GM18868 (cell line): ENCODE measurements around the gene RAB3GAP1.
"Not testable (repeated sequence)": the region's sequence is repeated elsewhere in the genome, so short reads cannot be mapped to it uniquely, and the experiment has no call there.

Experiments
- ATAC-seq: cut with Tn5 transposase; IDR thresholded peaks from one replicate; pipeline ENCODE4 v1.9.1; 2021; ENCODE audit warnings: mild to moderate bottlenecking, moderate library complexity; ENCODE audit not compliant: unreplicated experiment

RAB3GAP1 gene

DNA sequence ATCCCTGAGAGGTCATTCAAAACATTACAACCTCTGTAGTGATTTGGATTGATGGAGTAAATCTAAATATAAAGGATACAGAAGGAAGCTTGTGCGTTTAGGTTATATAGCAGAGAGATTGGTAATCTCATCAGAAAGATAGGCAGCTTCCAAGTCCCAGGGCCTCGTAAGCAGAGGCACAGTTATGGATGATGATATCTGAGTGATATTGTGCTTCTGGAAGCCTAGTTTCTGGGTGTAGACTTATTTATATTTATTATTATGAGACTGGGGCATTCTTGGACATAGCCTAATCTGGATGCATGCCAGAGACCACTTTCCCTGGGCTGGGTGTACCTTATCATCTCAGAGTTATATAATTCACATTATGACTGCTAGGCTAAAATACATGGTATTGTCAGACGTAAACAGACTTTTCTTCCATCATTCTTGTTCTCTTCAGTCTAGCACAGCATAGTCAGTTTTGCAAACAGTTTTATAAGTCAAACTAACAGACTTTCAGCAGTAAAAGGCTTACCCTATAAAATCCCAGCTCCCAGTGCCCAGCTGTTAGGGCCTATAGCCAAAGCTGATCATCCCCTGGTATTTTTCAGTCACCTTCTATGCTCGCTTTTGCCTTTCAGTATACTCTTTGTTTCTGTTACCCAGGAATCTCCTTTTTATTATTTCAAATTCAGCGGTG lies 47.9 kb downstream of the RAB3GAP1 start:
- ATAC-seq, result no peak

DNA sequence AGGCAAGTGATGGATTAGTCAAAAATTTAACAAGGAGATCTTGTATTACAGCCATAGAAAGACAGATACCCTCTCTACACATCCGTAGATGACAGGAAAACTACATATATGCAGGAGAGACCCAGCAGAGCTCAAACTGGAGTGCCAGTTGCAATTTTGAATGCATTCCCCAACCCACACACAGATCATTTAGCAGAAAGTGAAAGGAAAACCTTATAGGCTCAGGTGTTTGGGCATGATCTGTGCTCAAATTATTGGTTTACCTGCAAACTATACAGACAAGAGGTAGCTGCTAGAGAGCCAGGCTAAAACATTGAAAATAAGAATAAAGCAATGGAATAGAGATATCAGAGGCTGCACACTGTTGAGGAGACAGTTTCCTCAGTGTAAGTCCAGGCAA lies 51.8 kb downstream of the RAB3GAP1 start:
- no peak for ATAC-seq

DNA sequence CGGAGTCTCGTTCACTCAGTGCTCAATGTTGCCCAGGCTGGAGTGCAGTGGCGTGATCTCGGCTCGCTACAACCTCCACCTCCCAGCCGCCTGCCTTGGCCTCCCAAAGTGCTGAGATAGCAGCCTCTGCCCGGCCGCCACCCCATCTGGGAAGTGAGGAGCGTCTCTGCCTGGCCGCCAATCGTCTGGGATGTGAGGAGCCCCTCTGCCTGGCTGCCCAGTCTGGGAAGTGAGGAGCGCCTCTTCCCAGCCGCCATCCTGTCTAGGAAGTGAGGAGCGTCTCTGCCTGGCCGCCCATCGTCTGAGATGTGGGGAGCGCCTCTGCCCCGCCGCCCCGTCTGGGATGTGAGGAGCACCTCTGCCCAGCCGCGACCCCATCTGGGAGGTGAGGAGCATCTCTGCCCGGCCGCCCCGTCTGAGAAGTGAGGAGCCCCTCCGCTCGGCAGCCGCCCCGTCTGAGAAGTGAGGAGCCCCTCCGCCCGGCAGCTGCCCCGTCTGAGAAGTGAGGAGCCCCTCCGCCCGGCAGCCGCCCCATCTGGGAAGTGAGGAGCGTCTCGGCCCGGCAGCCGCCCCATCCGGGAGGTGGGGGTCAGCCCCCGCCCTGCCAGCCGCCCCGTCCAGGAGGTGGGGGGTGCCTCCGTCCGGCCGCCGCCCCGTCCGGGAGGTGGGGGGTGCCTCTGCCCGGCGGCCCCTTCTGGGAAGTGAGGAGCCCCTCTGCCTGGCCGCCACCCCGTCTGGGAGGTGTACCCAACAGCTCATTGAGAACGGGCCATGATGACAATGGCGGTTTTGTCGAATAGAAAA lies 53.6 kb downstream of the RAB3GAP1 start:
- not testable (repeated sequence) for ATAC-seq

DNA sequence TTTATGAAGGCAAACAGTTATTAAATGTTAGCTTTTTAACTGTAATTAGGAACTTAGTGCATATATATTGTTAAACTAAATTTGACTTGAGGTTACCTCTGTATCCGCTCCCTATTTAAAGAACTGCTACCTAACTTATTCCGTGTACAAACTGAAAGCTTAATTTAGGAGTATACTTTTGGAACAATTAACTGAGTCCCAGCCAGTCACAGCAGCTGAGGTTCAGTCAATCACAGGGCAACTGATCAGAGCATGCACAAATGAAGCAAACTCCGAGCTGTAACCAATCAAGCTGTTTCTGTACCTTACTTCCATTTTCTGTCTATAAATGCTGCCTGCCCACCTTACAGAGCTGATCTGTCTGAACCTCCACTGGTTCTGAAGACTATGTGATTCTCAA lies 61.2 kb downstream of the RAB3GAP1 start:
- no peak for ATAC-seq

- no peak for ATAC-seq
These were observed 67.5 kb downstream of the RAB3GAP1 start for GRCh38 chr2:135119582-135119981.

- ATAC-seq, result no peak
These were observed 69.0 kb downstream of the RAB3GAP1 start for GRCh38 chr2:135121016-135121657.

- ATAC-seq, result not testable (repeated sequence)
These were observed 69.6 kb downstream of the RAB3GAP1 start for GRCh38 chr2:135121658-135122039.

DNA sequence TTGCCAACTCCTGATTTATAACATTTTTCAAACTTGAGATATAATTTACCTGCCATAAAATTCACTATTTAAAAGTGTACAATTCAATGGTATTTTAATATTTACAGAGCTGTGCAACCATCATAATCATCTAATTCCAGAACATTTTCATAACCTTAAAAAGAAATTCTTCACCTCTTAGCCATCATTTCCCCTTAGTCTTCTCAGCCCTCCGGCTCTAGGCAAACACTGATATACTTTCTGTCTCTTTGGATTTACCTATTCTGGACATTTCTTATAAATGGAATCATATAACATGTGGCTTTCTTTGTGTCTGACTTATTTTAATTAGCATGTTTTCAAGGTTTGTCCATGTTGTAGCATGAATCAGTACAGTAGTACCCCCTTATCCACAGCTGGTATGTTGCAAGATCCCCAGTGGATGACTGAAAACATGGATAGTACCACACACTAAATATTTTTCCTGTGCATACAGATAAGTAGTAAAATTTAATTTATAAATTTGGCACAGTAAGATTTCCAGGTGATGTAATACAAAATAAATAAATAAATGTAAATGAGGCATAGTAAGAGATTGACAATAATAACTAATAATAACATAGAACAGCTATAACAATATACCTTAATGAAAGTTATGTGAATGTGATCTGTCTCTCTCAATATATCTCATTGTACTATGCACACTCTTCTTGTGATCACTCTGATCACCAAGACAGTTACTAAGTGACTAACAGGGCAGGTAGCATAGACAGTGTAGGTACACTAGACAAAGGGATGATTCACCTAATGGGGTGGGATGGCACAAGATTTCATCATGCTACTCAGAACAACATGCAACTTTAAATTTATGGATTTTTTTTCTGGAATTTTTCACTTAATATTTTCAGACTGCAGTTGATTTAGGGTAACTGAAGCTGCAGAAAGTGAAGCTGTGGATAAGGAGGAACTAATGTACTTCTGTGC lies 73.1 kb downstream of the RAB3GAP1 start:
- no peak for ATAC-seq

GRCh38 chr2:135125940-135126339 lies 73.8 kb downstream of the RAB3GAP1 start:
- no peak for ATAC-seq

DNA sequence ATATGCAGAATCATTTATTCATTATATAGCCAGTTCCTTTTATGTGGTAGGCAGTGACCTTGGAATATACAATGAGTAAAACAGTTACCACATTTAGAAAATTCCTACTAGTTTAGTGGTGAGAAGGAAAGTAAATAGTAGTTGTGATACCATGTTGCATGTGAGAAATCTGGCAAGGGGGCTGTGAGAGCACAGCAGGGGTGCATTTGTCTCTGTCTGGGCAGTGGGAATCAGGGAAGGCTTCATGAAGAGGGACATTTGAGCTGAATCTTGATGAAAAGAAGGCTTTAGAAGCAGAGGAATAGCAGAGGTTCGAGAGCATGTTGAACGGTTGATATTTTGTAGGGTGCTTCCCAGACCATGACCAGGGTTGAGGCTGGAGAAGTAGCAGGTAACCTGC lies 78.7 kb downstream of the RAB3GAP1 start:
- ATAC-seq, result no peak

DNA sequence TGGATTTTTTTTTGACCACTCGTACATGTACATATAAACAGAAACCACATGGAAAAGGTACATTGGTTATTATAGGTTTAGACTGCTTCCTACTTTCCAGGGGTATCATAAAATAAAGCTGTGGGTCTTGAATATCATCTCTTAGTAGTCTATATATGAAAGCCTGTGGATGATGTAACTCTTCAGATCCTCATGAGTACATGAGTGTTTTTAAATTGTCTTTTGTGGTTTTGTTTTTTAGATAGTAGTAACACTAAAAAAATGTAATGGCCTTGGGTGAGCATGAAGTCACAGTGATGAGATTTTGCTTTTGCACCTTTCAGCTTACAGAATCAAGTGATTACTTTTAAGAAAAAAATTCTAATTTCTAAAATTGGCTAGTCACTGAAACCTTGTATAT lies 80.2 kb downstream of the RAB3GAP1 start:
- no peak for ATAC-seq

- no peak for ATAC-seq
These were observed 88.5 kb downstream of the RAB3GAP1 start for GRCh38 chr2:135140606-135141005.

GRCh38 chr2:135142323-135142722 lies 90.2 kb downstream of the RAB3GAP1 start:
- ATAC-seq, result no peak

- no peak for ATAC-seq
These were observed 92.3 kb downstream of the RAB3GAP1 start for GRCh38 chr2:135144343-135144742.

GRCh38 chr2:135149251-135149650 lies 97.2 kb downstream of the RAB3GAP1 start:
- ATAC-seq, result no peak

DNA sequence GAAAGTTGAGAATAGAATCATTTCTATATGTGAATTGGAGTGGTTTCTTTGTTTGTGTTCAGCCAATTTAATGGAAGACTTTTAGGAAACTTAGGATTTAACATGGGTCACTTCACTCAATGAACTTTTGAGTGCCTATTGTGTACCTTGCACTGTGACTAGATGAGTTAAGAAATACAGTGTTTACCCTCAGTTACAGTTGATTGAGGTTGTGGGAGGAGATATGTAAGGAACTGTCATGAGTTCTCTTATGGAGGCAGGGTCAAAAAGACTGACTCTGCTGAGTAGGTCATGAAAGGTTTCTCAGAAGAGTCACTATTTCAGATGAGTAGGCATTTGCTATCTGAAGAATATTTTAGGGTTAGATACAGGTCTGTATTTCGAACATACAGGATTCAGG lies 98.6 kb downstream of the RAB3GAP1 start:
- ATAC-seq, result no peak

DNA sequence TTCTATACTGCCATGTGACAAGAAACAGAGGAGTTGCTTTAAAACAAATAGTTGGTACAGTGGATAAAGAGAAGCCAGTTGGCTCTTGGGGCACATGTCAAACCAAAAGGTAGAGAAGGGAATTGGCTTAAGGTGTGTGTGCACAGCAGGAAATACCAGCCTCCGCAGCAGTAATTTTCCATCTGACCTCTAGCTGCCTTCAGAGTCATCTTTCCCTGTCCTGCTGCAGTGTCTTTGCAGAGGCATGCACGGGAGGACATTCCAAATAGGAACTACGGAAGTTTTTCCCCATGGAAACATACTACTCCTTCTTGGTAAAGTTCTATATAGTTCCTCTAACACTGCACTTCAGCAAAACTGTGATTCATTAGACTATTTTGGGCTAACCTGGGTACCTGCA lies 99.5 kb downstream of the RAB3GAP1 start:
- ATAC-seq, result no peak

- no peak for ATAC-seq
These were observed 100.3 kb downstream of the RAB3GAP1 start for GRCh38 chr2:135152361-135152760.

GRCh38 chr2:135154962-135155361 lies 102.9 kb downstream of the RAB3GAP1 start:
- ATAC-seq, result no peak

- no peak for ATAC-seq
These were observed 105.8 kb downstream of the RAB3GAP1 start for GRCh38 chr2:135157856-135158255.

DNA sequence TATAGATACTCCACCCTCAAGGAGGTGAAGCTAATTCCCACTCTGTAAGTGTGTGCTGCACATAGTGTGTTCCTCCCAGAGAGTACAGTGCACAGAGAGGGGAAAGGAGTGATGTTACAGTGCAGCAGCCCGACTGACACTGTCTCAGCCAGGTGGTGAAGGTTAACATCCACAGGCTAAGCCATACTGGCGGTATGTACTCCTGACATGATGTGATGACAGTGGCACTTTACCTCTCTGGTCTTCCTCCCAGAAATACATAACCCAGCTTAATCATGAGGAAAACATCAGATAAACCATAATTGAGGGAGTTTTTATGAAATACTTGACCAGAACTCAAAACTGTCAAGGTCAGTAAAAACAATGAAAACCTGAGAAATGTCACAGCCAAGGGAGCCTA lies 107.1 kb downstream of the RAB3GAP1 start:
- no peak for ATAC-seq
